ENCODE data around the gene EML4.
A peak's percentile ranks its signal among the peaks of the same experiment; 100 is the strongest.
"Not testable (repeated sequence)": the region's sequence is repeated elsewhere in the genome, so short reads cannot be mapped to it uniquely, and the experiment has no call there.

Gene EML4

DNA sequence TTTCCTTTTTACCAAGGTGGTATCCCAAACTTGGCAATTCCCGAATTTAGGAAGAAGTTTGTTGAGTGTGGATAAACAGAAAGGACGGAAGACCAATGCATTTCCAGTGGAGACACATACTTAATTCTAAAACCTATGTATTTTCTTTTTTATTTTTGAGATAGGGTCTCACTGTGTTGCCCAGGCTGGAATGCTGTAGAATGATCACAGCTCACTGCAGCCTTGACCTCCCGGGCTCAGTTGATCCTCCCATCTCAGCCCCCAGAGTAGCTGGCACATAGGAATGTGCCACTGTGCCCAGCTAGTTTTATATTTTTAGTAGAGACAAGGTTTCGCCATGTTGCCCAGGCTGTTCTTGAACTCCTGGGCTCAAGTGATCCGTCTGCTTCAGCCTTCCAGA lies 101.6 kb downstream of the EML4 start:
- no peak for DNase-seq

DNA sequence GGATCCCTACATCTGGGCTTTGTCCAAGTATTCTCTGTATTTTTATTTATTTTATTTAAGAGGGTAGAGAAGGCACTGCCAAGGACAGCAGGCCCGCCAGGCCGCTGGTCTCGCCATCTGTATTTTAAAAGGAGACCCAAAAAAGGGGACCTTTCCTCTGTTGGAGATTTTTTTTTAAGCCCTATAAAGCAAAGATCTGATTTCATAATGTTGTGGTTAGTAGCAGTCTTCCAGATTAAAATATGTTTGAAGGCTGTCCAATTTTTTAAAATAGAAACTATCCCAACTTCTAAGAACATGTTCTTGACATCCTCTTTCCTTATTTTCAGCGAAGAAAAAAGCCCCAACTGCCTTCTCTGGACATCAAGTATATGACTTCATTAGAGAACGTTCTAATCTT lies 102.1 kb downstream of the EML4 start:
- not testable (repeated sequence) for DNase-seq

DNA sequence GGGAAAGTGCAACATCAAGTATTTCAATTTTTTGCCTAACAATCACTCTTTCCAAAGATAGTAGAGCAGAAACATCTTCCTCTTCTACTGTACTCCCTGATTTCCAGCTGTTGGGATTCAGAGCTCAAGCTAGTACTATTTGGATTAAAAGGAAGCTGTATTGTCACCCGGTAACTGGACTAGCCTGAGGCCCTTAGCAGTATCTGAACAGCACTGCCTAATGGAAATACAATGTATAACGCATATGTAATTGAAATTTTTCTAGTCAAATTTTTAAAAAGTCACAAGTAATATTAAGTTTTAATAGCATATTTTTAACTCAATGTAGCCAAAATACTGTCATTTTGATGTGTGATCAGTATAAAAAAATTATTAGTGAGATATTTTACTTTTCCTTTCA lies 105.7 kb downstream of the EML4 start:
- DNase-seq, result no peak

DNA sequence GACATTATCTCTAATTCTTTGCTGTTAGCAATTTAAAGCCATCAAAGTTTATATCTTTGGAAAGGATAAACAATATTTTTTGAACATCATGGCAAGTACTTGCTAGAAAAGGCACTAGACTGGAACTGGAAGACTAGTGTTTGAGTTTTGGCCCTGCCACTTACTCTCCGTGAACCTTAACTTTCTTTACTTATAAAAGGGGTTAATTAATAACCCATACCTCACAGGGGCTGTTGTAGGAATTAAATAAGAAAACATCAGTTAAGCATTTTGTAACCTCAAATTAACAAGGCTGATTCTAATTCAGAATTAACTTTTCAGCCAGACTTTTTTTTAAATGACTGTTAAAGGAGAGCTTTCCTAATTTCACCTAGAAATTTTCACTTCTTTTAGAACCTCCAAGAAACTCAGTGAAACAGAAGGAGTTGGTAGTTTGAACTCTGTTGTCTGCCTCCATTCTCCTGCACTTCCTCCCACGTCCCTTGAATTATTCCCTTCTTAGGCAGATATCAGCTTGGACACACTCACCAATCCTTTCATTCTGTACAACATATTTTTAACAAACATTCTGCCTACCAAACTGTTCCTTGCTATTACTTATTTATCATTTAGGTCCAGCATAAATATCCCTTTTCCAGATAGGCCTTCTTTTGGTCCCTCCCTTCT lies 112.4 kb downstream of the EML4 start:
- DNase-seq, result no peak

DNA sequence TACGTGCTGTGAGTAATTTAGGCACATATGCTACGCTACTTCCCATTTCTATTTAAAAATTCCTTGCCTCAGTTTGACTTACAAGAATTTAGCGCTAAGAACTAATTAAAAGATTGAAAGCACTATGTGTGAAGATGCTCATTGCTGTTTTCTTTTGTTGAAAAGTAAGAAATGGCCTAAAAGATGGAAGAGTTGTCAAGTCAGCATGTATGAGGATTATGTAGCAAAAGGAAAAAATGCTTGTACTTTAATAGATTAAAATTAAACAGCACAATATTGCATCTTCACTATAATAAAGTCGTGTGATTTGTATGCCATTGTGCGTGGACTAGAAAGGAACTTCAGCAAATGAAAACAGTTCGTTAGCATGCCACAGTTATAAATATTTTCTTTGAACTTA lies 114.9 kb downstream of the EML4 start:
- DNase-seq, result no peak

DNA sequence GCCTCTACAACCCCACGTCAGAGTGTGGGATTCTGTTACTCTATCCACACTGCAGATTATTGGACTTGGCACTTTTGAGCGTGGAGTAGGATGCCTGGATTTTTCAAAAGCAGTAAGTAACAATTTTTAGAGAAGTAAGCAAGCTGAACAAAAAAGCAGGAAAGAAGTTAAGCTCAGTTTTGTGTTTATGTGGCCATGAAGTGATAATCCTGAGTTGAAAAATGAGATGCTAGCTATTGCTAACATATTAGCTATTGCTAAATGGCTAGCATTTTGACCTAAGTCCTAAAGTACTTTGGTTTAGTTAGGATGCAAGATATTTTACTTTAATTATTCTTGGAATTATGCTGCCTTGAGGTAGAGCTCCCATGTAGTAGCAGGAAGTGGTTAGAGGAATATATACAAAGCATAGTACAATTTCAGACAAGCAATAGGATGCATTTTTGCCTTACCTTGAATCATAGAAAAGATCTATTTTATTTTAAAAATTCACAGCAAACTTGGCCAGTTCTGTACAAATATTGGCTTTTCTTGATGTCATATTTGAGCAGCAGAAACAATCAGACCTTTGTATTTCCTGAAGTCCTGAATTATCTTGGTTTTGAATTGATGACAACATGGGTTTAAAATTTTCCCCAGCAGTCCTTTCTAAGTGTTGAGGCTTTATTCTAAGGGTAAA lies 117.3 kb downstream of the EML4 start:
- DNase-seq, result no peak

DNA sequence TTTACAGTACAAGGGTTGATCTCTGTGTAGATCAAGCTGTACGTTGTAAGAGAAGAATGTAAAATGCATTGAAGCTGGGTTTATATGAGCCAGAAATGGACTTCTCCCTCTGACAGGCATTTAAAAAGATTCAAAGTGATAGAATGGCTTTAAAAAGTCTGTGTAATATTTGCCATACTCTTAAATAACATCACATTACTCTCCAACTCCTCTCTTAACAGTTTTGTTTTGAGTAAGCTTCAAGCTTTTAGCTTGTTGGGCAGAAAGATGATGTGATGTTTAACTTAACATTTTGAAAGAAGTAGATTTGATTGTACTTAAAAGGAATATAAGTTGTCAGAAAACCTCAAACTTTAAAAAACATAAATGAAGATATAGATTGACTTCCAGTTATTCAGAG lies 119.7 kb downstream of the EML4 start:
- no peak for DNase-seq

DNA sequence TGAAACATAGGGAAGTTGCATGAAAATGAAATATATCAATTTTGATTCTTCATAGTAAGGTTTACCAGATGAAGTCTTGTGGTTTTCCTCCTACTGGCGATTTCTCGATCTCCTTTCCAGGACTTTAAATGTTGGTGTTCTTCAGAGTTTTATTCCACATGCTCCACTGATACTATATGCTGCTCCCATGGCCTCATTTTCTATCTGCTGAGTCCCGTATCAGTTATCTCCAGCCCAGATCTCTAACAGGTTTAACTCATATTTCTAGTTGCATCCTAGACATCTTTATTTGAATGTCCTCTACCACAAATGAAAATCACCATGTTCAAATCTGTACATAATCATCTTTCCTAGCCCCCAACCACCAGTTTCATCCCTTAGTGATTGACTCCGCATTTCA lies 120.1 kb downstream of the EML4 start:
- no peak for DNase-seq

DNA sequence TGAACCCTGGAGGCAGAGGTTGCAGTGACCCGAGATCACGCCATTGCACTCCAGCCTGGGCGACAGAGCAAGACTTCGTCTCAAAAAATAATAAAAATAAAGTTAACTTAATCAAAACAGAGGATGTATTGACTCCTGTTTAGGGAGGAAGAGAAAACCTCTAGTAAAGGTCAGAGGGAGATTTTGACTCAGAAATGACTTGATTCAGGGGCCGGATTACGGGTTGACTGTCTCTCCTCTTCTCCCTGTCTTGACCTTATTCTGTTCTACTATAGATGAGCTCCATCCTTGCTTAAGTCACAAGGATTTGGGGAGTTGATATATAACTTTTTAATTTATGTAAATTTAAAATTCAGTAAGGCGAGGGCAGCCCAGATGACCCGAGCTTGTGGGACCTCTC lies 120.9 kb downstream of the EML4 start:
- DNase-seq, result no peak

DNA sequence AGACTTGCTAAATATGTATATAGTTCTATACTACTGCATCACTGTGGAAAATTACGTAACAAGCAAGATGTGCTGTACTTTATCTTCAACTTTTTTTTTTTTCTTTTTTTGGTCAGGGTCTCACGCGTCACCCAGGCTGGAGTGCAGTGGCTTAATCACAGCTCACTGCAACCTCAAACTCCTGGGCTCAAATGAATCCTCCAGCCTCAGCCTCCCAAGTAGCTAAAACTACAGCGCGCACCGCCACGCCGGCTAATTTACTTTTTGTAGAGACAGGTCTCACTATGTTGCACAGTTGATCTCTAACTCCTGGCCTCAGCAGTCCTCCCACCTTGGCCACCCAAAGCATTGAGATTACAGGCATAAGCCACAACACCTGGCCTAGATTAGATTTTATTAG lies 123.9 kb downstream of the EML4 start:
- no peak for DNase-seq

DNA sequence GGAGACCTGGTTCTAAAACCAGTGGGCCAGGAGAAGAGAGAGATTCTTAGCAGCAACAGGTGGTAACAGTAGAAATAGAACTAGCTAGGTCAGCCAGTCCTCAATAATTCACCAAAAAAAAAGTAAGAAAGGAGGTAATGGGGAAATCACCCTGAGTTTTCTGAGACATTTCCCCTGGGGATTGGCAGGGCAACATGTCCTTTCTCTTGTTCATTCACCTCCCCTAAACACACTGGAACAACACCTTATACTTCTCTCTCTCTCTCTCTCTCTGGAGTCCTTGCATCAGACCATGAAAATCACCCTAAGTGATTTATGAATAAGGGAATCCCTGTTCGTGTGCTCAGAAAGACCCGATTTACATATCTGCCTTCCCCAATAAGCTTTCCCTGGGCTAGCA lies 127.1 kb downstream of the EML4 start:
- no peak for DNase-seq

DNA sequence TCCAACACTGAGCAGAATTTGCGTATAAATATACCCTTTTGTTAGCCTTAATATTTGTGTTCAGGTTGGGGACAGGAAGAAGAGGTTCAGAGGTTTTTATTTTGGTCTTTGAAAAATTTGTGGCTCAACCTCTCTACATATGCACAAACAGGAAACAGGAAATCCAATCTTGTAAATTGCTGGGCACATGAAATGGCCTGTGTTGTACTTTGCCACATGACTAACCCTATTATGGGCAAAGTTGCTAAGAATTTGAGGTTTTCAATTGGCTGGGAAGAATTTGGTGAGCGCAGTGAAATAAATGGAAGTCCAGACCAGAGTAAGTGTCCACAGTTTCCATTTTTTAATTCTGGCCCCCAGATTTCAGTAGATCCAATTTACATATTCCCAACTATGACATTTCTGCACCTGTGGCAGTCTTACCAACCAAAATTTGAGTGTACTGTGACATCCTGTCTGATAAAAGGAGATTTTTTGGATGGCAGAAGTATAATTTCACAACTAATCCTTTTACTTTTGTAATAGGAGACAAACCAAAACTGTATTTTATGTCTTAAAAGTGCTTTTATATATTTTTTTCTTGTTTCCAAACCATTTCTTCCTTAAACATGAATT lies 128.3 kb downstream of the EML4 start:
- no peak for DNase-seq

DNA sequence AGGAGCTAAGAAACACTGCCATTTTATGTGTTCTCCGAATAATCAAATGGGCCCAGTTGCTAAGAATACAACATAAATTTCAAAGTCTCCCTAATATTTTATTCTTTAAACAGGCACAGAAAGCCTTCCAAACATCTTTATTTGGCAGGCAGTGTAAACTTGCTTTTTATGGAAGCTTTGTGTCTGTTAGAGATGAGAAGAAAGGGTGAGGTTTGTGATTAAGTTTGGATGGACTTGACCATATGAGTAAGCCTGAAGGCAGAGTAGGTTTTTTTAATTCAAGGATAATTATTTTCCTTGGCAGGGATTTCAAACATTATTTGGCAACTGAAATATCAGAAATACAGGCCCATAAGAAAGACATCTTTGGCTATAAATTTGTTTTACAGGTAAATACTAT lies 129.0 kb downstream of the EML4 start:
- DNase-seq, result no peak

DNA sequence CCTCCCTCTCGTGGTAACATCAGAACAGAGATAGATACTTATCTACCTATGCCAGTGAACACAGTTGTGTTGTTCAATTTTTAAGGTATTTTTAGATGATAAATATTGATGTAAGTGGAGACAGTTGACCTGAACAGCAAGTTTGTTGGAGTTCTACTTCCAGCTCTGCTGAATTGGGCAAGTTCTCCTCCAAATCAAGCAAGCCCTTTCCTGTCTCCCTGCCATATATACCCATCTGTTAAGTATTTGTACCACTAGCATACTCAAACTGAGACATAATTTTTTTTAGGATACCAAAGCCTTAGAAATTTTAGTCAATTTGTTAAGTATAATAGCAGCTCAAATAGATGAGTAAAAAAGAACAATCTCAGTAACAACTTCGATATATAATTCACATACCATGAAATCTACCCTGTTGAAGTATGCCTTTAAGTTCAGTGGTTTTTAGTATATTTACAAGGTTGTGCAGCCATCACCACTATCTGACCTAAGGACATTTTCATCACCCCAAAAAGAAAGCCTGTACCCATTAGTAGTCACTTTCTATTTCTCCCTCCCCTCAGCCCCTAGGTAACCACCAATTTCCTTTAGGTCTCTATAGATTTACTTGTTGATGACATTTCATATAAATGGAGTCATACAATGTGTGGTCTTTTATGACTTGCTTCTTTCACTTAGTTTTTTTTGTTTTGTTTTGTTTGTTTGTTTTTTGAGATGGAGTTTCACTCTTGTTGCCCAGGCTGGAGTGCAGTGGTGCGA lies 130.0 kb downstream of the EML4 start:
- DNase-seq, result no peak

DNA sequence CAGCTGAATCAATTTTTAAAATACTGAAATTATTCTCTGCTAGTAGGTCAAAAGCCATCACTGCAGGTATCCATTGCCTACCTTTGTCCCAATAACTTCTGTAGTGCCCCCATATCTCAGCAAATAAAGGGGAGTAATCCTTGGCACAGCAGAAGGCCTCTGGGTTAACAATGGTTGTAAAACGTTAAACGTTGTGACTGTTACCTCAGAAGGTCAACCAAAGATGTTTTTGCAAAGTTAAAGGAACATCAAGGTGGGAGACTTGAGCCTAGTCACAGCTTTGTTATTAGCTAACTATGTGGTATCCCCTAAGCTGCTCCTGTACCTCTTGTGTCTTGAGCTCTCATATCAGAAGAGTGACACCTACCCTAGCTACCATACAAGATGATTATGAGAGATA lies 131.4 kb downstream of the EML4 start:
- no peak for DNase-seq

DNA sequence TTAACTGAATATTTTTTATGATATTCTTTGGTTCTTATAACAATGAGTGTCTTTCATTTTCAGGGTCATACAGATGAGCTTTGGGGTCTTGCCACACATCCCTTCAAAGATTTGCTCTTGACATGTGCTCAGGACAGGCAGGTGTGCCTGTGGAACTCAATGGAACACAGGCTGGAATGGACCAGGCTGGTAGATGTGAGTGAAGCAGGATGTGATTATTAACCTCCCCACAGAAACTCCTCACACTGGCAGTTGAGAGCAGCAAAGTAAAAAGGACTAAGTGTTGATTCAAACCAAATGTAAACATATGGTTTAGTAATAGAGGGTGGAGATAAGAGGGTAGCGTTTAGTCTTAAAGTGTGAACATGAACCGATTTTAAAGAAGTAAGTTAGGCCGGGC lies 134.1 kb downstream of the EML4 start:
- no peak for DNase-seq

DNA sequence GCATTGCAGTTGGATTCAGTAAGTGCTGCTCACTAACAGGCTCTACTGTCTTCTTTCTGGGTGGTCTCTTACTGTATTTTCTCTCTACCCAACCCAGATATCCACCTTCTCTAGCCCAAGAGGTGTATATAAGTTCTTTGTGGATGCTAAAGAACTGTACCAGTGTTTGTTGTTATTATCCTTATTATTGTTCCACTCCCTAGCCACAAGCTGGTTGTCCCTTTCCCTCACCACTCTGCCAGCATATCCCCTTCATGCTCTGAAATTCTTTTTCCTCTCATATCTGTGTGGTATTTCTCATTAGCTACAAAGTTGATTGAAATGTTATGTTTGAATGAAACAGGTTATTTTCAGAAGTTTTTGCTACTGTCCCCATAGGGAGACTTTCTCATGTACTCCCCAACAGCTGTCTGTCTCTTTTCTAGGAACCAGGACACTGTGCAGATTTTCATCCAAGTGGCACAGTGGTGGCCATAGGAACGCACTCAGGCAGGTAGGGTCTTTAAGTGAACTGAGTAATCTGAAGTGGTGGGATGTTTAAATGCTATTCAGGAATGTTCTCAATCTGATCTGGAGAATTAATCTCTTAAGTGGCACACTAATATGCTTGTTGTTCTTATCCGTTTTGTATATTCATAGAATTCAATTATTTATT lies 135.0 kb downstream of the EML4 start:
- no peak for DNase-seq

DNA sequence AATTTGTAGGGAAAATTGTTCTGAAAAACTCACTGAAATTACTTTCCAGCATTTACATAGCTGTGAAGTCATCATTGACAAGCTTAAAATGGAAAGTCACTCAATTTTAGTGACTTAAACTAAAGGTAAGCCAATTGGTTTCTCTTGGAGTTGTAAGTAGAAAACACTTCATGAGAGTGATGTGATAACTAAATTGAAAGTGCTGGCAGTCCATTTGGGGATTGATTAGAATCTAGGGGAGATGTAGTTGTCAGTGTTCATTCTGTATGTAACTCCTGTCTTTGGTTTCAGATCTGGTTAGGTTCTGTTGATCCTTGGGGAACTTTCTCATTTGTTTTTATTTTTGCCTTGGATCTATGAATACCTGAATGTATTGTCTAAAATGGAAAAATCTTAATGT lies 138.0 kb downstream of the EML4 start:
- no peak for DNase-seq

DNA sequence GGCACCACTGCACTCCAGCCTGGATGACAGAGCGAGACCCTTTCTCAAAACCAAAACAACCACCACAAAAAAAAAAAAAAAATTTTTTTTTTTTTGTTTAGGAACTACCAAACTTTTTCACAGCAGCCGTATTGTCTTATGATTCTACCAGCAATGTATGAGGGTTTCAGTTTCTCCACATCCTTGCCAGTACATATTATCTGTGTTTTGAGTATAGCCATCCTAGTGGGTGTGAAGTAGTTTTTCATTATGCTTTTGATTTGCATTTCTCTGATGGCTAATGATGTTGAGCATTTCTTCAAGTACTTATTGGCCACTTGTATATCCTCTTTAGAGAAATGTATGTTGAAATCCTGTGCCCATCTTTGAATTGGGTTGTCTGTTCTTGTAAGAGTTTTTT lies 140.2 kb downstream of the EML4 start:
- DNase-seq, result no peak

DNA sequence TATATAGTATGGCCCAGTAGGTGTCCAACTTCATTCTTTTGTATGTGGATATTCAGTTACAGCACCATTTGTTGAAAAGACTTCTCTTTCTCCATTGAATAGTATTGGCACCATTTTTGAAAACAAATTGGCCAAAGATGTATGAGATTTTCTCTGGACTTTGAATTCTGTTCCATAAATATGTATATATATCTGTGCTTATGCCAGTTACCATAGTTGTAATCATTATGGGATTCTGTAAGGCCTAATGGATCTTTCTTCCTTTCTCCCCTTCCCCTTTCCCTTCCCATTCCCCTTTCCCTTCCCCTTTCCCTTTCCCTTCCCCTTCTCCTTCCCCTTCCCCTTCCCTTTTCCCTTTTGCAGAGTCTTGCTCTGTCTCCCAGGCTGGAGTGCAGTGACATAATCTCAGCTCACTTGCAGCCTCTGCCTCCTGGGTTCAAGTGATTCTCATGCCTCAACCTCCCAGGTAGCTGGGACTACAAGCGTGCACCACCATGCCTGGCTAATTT lies 140.9 kb downstream of the EML4 start:
- no peak for DNase-seq

DNA sequence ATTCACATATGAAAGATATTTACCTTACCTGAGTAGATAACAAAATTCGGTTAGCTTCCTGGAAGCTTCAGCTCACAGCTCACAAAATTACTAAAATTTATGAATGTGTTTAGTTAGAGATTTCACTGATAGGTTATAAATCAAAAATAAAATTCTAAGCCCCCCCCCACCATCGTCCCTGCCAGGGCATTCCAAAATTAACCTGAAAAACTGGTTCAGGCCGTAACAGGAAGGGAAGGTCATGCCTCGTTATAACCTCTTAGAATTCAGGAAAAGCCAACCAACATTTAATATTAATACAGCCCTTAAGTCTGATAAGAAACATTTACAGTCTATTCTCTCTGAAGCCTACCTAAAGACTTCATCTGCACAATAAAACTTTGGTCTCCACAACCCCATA lies 143.0 kb downstream of the EML4 start:
- no peak for DNase-seq

DNA sequence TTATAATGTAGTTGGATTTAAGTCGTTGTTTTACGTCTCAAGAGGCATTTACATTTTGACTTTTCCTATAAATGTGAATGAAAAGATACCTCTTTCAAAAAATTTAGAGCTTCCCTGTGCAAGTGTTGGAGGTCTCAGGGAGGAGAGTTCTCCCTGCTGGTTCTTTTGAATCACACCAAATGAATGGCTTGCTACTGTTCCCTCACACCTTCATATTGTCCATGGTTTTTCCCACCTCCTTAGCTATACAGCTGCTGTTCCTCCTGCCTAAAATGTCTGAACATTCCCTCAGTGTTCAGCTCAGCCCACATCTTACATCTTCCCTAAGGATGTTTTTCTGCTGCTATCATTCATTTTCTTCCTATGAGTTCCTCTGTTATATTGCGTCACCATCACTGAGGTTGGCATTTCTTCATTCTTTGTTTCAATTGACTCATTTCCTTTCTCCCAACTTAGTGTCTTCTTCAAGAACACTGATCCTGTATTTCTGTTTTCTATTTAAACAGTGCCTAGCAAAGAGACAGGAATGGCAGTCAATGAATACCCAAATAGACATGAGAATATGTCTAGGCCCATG lies 145.8 kb downstream of the EML4 start:
- DNase-seq, result peak; percentile 52
